Muscle layer of duodenum (tissue), 2 donors: ENCODE data around the gene KRT5.

Experiments
- H3K27ac ChIP-seq: one replicate; pipeline ENCODE4 v1.7.0; 2013; ENCODE audit warnings: mild to moderate bottlenecking, low read length
- H3K27me3 ChIP-seq: one replicate; pipeline ENCODE4 v1.7.0; 2013; ENCODE audit warnings: low read depth, mild to moderate bottlenecking, control low read depth, low read length
- H3K36me3 ChIP-seq, 2 donors: one replicate each; pipeline ENCODE4 v1.7.0; 2013; ENCODE audit warnings: low read length in 2 of 2, control low read depth in 1 of 2, mild to moderate bottlenecking in 1 of 2; ENCODE audit not compliant: insufficient read depth in 2 of 2, control insufficient read depth in 1 of 2
- H3K4me1 ChIP-seq, 2 donors: one replicate each; pipeline ENCODE4 v1.7.0; 2013; ENCODE audit warnings: low read length in 2 of 2, mild to moderate bottlenecking in 2 of 2, control low read depth in 1 of 2, moderate library complexity in 1 of 2; ENCODE audit not compliant: insufficient read depth in 2 of 2, control insufficient read depth in 1 of 2
- H3K4me3 ChIP-seq, 2 donors: one replicate each; pipeline ENCODE4 v1.7.0; 2013; ENCODE audit warnings: low read length in 2 of 2, low read depth in 1 of 2, mild to moderate bottlenecking in 1 of 2
- H3K9me3 ChIP-seq, 2 donors: one replicate each; pipeline ENCODE4 v1.7.0; 2013; ENCODE audit warnings: low read length in 2 of 2, control low read depth in 1 of 2, mild to moderate bottlenecking in 1 of 2; ENCODE audit not compliant: control insufficient read depth in 1 of 2
- donor health status: healthy.

The KRT5 gene

DNA sequence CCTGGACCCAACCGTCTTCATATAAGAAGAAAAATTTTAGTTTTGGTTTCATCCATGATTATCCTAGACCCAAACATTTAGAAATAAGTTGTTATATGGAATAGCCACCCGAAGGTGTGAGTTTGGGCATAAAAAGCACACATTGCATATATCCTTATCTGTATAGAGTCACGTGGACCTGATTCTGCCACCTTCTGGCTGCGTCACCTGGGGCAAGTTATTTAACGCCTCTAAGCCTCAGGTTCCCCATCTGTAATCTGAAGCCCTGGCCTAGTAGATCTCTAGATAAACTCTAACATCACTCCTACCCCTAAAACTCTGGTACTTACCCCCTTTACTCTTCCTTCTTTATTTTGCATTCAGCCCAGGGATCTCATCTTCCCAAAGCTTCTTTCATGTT is 14.3 kb upstream of the KRT5 start:
- no peaks in the 10 kb centered on the region for H3K36me3 ChIP-seq
- H3K27ac ChIP-seq = no peak overlapping the region
- H3K4me1 ChIP-seq = peaks cover 0 to 4% of the 10 kb centered on the region in 2 donors
- H3K27me3 ChIP-seq = no peaks in the 10 kb centered on the region
- H3K4me3 ChIP-seq = no peak overlapping the region
- H3K9me3 ChIP-seq = no peaks in the 10 kb centered on the region

DNA sequence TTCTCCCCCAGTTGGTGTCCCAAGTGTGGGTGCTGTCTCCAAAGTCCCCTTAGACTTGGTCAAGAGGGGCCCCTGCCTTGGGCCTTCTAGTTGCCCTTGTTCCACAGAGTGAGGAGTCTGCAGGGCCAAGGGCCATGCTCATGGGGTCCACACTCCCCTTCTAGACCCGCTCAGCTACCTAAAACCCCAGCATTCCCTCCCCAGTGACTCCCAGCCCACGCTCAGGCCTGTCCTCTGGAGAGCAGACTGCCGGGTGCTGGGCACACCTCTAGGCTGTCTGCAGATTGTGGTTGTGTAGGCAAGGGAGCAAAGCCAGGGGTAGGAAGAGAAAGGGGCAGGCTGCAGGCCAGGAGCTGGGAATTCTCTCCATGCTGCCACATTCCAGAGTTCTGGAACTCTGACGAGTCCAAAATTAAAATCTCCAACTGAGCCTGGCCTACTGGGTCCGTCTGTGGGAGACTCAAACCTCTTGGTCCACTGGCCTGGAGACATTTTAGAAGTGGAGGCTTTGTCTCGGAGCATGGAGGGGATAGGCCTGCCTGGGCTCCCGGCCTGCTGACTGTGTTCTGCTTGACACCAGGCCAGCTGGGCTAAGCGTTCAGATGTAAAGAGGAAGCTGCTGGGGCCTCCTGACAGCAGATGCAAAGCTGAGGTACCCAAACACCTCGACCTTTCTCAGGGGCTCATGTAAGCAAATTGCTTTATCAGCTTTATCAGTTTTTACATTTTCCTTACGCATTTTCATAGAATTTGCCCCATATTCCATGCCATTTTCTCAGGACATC is 13.7 kb upstream of the KRT5 start:
- Histone ChIP-seq H3K27ac (no peak overlapping the region), H3K9me3 (no peaks in the 10 kb centered on the region)

DNA sequence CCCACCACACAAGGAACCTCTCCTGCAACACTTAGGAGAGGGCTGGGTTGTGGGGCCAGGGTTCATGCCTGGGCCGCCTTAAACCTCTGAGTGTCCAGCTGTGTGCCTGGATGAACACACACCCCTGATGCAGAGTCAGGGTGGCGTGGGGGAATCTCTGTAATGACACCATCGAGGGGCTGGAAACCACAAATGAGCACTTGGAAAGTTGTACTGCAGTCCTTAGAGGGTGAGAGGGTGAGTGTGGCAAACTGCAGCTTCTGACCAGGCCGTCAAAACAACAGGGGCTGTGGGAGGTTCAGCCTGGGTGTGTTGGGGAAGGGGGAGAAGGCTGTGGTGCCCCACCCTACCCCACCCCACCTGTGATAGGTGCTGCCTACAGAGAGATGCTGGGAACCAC is 12.4 kb upstream of the KRT5 start:
- Histone ChIP-seq H3K36me3 (no peaks in the 10 kb centered on the region), H3K27ac (no peak overlapping the region), H3K4me1 (no peaks in the 10 kb centered on the region), H3K9me3 (no peaks in the 10 kb centered on the region), H3K27me3 (no peaks in the 10 kb centered on the region), H3K4me3 (no peak overlapping the region)

More for the DNA sequence above, 13.7 kb upstream of the KRT5 start:
- peaks cover 0 to 2% of the 10 kb centered on the region in 2 donors for H3K4me1 ChIP-seq
- no peak overlapping the region for H3K4me3 ChIP-seq
- H3K27me3 ChIP-seq = no peaks in the 10 kb centered on the region
- no peaks in the 10 kb centered on the region for H3K36me3 ChIP-seq

DNA sequence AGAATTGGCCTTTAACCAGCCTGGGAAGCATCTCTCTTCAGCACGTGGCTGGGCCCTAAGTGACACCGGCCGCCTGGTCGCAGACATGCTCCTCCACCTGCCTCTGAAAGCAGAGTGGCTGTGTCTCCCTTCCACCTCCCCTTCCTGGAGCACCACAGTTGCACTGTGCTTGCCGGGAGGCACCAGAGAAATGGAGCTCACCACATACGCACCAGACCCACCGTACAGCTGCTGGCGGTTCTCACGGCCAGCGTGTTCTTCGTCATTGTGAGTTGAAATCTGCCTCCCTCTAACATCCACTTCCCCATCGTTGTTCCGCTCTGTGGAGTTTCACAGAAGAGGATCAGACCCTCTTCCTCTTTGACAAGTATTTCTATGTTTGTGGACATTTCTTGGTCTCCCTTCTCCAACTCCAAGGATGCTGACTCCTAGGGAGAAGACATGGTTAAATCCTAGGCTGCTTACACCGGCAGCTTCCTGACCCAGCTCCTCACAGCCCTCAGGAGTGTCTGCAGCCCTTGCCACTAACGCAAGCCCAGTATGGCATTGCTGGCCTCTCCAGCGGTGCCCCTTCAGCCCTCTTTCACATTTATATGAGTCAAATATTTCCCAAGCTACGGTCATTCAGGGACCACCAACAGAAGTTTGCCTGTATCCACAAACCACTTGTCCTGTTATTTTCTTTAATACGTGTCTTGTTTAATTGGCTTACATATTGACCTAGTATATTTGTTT is 11.5 kb upstream of the KRT5 start:
- H3K27ac ChIP-seq = no peak overlapping the region
- no peak overlapping the region for H3K4me3 ChIP-seq
- no peaks in the 10 kb centered on the region for H3K4me1 ChIP-seq
- no peaks in the 10 kb centered on the region for H3K36me3 ChIP-seq
- H3K27me3 ChIP-seq = no peaks in the 10 kb centered on the region
- H3K9me3 ChIP-seq = no peaks in the 10 kb centered on the region

- Histone ChIP-seq H3K36me3 (no peaks in the 10 kb centered on the region), H3K4me3 (no peak overlapping the region), H3K27ac (no peak overlapping the region), H3K4me1 (no peaks in the 10 kb centered on the region), H3K27me3 (no peaks in the 10 kb centered on the region), H3K9me3 (no peaks in the 10 kb centered on the region)
These were observed 10.7 kb upstream of the KRT5 start for GRCh38 chr12:52530905-52531304.

DNA sequence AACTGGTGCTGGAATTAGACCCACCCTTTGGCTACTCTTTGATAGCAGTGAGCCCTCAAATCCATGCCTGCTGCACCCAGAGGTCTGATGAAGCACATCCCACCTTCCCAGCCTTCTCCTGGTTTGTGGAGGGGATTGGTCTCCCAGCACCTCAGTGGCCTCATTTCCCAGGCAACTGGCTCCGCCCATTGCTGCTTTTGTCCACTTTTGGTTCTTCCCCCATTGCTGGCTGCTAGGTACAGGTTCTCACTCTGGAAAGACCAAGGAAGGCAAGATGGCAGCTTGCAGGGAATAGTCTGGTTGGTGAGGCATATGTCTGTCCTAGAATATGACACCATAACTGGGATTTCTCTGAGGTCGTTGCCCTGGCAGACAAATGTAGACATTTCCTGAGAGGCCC is 10.2 kb upstream of the KRT5 start:
- Histone ChIP-seq H3K27me3 (no peaks in the 10 kb centered on the region), H3K27ac (no peak overlapping the region), H3K9me3 (no peaks in the 10 kb centered on the region), H3K4me1 (no peaks in the 10 kb centered on the region), H3K36me3 (no peaks in the 10 kb centered on the region), H3K4me3 (no peak overlapping the region)

- Histone ChIP-seq H3K9me3 (no peaks in the 10 kb centered on the region), H3K27me3 (no peaks in the 10 kb centered on the region), H3K4me1 (no peaks in the 10 kb centered on the region), H3K4me3 (no peak overlapping the region), H3K36me3 (no peaks in the 10 kb centered on the region), H3K27ac (no peak overlapping the region)
These were observed 9.7 kb upstream of the KRT5 start for GRCh38 chr12:52529846-52530245.

- H3K27me3 ChIP-seq = no peaks in the 10 kb centered on the region
- H3K27ac ChIP-seq = no peak overlapping the region
- H3K9me3 ChIP-seq = no peaks in the 10 kb centered on the region
- no peak overlapping the region for H3K4me3 ChIP-seq
- no peaks in the 10 kb centered on the region for H3K4me1 ChIP-seq
- no peaks in the 10 kb centered on the region for H3K36me3 ChIP-seq
These were observed 9.2 kb upstream of the KRT5 start for GRCh38 chr12:52529417-52529816.

DNA sequence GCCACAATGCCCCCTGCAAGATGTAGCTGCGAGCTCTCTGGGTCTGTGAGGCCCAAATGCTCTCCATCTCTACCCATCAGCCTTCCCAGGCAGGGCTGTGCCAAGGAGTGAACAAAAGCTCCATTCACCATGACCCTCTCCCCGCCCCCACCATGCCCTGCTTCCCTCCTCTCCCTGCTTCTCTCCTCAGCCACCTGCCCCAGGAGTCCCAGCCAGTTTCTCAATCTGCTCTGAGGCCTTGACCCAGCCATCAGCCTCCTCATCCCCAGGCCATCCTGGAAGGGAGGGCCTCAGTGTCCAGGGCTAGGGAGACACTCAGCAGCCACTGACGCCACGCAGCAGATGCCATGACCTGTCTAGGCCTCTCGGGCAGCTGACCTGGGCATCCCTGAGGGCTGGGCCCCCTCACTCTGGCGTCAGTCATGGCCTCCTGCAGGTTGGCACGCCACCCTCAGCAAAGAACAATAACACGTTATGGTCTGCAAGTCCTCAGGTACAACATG is 8.5 kb upstream of the KRT5 start:
- H3K36me3 ChIP-seq = no peaks in the 10 kb centered on the region
- no peak overlapping the region for H3K27ac ChIP-seq
- H3K4me3 ChIP-seq = no peak overlapping the region
- no peaks in the 10 kb centered on the region for H3K9me3 ChIP-seq
- H3K4me1 ChIP-seq = no peaks in the 10 kb centered on the region
- no peaks in the 10 kb centered on the region for H3K27me3 ChIP-seq

DNA sequence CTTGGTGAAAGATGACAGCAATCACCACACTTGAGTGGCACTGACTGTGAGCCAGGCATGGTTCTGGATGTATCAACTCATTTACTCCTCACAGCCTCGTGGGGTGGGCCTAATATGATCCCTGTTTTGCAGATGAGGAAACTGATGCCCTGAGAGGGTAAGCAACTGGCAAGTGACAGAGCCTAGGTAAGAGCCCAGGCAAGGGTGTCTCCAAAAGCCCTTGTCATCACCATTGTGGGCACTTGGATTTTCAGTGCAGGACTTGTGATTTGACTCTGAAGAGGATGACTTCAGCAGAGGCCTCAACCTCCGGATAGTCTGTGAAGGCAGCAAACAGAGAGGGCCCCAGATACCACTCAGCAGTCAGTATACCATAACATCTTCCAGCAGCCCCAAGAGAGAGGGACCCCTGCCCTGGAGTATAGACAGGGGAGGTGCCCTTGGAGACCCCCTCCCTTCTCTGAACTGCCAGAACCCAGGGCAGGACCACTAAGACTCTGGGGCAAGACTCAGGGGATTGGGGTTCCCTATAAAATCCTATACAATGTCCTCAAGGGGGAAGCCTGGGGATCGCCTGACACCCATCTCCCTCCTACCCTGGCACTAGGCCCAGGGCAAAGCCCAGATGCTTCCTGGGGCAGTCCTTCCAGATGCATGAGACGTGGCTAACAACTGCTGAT is 7.1 kb upstream of the KRT5 start:
- H3K9me3 ChIP-seq = no peaks in the 10 kb centered on the region
- no peaks in the 10 kb centered on the region for H3K4me1 ChIP-seq
- no peaks in the 10 kb centered on the region for H3K27me3 ChIP-seq
- H3K4me3 ChIP-seq = no peak overlapping the region
- H3K27ac ChIP-seq = no peak overlapping the region
- H3K36me3 ChIP-seq = no peaks in the 10 kb centered on the region

- Histone ChIP-seq H3K27me3 (no peaks in the 10 kb centered on the region), H3K36me3 (no peaks in the 10 kb centered on the region), H3K4me1 (peaks cover 2 to 6% of the 10 kb centered on the region in 2 donors), H3K27ac (no peak overlapping the region), H3K4me3 (no peak overlapping the region), H3K9me3 (no peaks in the 10 kb centered on the region)
These were observed 6.3 kb upstream of the KRT5 start for GRCh38 chr12:52526511-52526951.
